Gastrocnemius medialis (tissue), 4 donors: ENCODE measurements around the gene DYSF. TPM values are rescaled to one million over a fixed set of nuclear protein-coding genes. Genes with fewer than 3 reads are reported as not detected.
A peak's percentile ranks its signal among the peaks of the same experiment; 100 is the strongest.

Source experiments
- ATAC-seq, 2 donors: fragments of 150-250 bp; one replicate each; pipeline ENCODE4 v1.9.1; 2016
- DNase-seq, 2 donors: peaks; one replicate each; pipeline ENCODE4 v3.0.0-alpha.2; 2019
- H3K27ac ChIP-seq, 4 donors: fragments of 200-600 bp; sonication (generic); 1 replicate in 1 of 4; 2 replicates in 3 of 4; pipeline ENCODE4 v1.5.1; 2016 to 2018; ENCODE audit warnings: mild to moderate bottlenecking in 2 of 4, moderate library complexity in 1 of 4
- H3K27me3 ChIP-seq, 3 donors: fragments of 200-600 bp; sonication (generic) in 2 of 3; 1 replicate in 1 of 3; 2 replicates in 2 of 3; pipeline versions ENCODE4 v1.5.1 to v1.6.0; 2016 to 2019; ENCODE audit warnings: mild to moderate bottlenecking in 1 of 3, moderate library complexity in 1 of 3
- H3K36me3 ChIP-seq, 2 donors: fragments of 200-600 bp; sonication (generic) in 1 of 2; one replicate each; pipeline ENCODE4 v1.5.1; 2017 to 2018
- H3K4me1 ChIP-seq, 2 donors: fragments of 200-600 bp; sonication (generic) in 1 of 2; one replicate each; pipeline ENCODE4 v1.5.1; 2016 to 2017; ENCODE audit warnings: mild to moderate bottlenecking in 2 of 2
- H3K4me3 ChIP-seq, 4 donors: fragments of 200-600 bp; sonication (generic) in 3 of 4; 1 replicate in 1 of 4; 2 replicates in 3 of 4; pipeline ENCODE4 v1.5.1; 2016 to 2019; ENCODE audit warnings: mild to moderate bottlenecking in 2 of 4
- H3K9me3 ChIP-seq, 3 donors: fragments of 200-600 bp; sonication (generic) in 2 of 3; 1 replicate in 1 of 3; 2 replicates in 2 of 3; pipeline ENCODE4 v1.5.1; 2016 to 2019
- CTCF ChIP-seq, 5 experiments: fragments of 450-650 bp in 3 of 5; fragments of 200-600 bp in 2 of 5; sonication (generic) in 2 of 5; IDR thresholded peaks in 4 of 5; conservative IDR thresholded peaks in 1 of 5; 1 replicate in 4 of 5; 2 replicates in 1 of 5; pipeline ENCODE4 v1.5.1; 2016 to 2019; ENCODE audit warnings: antibody characterized with exemption in 5 of 5, mild to moderate bottlenecking in 3 of 5, moderate library complexity in 3 of 5
- POLR2A ChIP-seq, 2 donors: fragments of 450-650 bp; IDR thresholded peaks; one replicate each; pipeline ENCODE4 v1.6.1; 2017; ENCODE audit warnings: antibody characterized with exemption in 2 of 2, mild to moderate bottlenecking in 2 of 2, moderate library complexity in 2 of 2
- in situ Hi-C, 4 donors: fragments of 200-750 bp; cut with MboI; loops; one replicate each; pipeline versions ENCODE4 v1.15.0 to v1.8.0; 2017; ENCODE audit warnings: low sequenced_read_pairs in 4 of 4
- intact Hi-C: fragments of 100-400 bp; cut with DNase I; formaldehyde crosslinking; loops from one replicate; pipeline ENCODE4 v1.15.1; 2023; ENCODE audit warnings: low total_unique reads
- total RNA-seq, 4 donors: library from RNA; depleted of rRNA; stranded (reverse); fragments of >200 nt; gene quantifications; one replicate each; pipeline versions ENCODE4 v1.1.0 to v1.2.3, GENCODE V29; 2016

DYSF gene
- total RNA-seq, 4 donors from 2014 or later = 40.7 to 267 (median 153) TPM

DNA sequence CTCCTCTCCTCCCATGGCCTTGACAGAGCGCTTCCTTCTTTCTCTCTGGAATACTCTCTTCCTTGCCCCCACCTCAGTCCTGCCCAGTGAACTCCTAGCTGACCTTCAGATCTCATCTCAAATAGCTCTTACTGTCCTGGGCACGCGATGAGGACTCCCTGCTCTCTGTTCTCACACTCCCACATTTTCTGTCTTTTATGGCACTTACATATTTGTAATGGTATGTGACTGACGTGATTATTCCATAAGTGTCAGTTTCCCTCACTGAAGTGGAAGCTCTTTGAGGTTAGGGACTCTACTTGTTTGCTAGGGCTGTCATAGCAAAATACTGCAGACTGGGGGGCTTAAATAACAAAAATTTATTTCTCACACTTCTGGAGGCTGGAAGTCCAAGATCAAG lies 1.7 kb upstream of the DYSF start:
- Histone ChIP-seq H3K4me1 (peaks cover 59 to 62% of the 10 kb centered on the region in 2 donors), H3K36me3 (no peaks in the 10 kb centered on the region), H3K27me3 (no peaks in the 10 kb centered on the region), H3K9me3 (no peaks in the 10 kb centered on the region), H3K27ac (peak overlapping the region; percentile 92 to 99 (median 94)), H3K4me3 (peak overlapping the region in 1 of 4 donors; percentile 69)
- in situ Hi-C loops = no loop called here
- ATAC-seq (no peak), DNase-seq (peak in 1 of 2 donors; percentile 52)
- TF ChIP-seq POLR2A (IDR thresholded peaks at IDR 0.05) = no peak
- TF ChIP-seq CTCF (IDR thresholded peaks at IDR 0.05 in 4 of 5, conservative IDR thresholded peaks at IDR 0.05 in 1 of 5) = no peak
- intact Hi-C loops = loop anchor here (2.0 to 10.0 kb wide), 7 partner anchors 119 to 693 kb away; partner anchors contain the start of genes CYP26B1, PAIP2B and ZNF638

GRCh38 chr2:71452565-71452964 lies 796 bp upstream of the DYSF start:
- DNase-seq (peak; percentile 87 to 96), ATAC-seq (peak; percentile 59 to 67)
- no peaks in the 10 kb centered on the region for H3K27me3 ChIP-seq
- H3K9me3 ChIP-seq = no peaks in the 10 kb centered on the region
- H3K4me3 ChIP-seq = peak overlapping the region; percentile 62 to 83 (median 74)
- peaks cover 66 to 70% of the 10 kb centered on the region in 2 donors for H3K4me1 ChIP-seq
- H3K27ac ChIP-seq = peak overlapping the region; percentile 92 to 99 (median 94)
- TF ChIP-seq POLR2A (IDR thresholded peaks at IDR 0.05) (peak in 1 of 2 donors; percentile 23), CTCF (IDR thresholded peaks at IDR 0.05 in 4 of 5, conservative IDR thresholded peaks at IDR 0.05 in 1 of 5) (peak in 4 of 5 experiments; percentile 32 to 56 (median 48))
- intact Hi-C loops (loop anchor here (2.0 to 10.0 kb wide), 6 partner anchors 120 to 692 kb away; partner anchors contain the start of genes CYP26B1 and ZNF638), in situ Hi-C loops (no loop called here)
- H3K36me3 ChIP-seq = no peaks in the 10 kb centered on the region

DNA sequence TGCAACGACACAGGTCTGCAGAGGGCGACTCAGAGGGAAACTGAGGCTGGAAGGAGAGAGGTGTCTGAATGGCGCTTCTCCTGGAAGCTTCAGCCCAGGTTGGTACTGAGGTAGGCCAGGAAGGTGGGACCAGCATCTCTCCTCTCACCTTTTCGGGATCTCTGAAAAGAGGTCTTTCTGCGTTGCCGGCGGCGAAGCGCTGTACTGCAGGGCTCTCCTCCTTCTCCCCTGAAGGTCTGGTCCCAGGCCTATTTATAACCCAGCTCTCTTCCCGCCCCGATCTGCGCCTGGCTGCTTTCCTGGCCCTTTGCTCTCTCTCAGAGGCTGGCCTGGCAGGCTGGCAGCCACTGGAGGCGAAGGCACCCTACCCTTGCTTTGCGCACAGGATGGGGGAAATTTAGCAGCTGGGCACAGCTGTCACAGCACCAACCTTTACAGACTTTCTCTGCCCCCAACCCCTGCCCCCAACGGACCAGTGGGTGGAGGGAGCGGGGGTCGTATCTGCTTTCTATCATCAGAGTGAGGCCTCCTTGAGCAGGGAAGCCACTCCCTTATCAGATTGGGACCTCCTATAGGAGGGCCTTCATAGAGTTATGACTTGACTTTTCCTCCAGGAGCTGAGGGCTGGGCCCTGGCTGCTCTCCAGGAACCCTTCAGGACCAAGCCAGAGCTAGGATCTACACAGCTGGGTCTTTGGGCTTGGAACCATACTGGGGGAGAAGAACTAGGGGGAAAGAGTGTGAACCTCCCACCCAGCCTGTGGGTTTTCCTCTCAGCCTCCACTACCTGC lies 1.1 kb downstream of the DYSF start:
- peak; percentile 41 for ATAC-seq
- Histone ChIP-seq H3K4me1 (peaks cover 84 to 89% of the 10 kb centered on the region in 2 donors), H3K9me3 (no peaks in the 10 kb centered on the region), H3K4me3 (peak overlapping the region; percentile 62 to 83 (median 74)), H3K36me3 (no peaks in the 10 kb centered on the region), H3K27me3 (no peaks in the 10 kb centered on the region), H3K27ac (peak overlapping the region; percentile 92 to 99 (median 94))
- peak; percentile 83 to 93 for DNase-seq
- in situ Hi-C loops = no loop called here
- peak; percentile 89 to 93 for TF ChIP-seq POLR2A (IDR thresholded peaks at IDR 0.05)
- peak; percentile 41 to 59 (median 42) for TF ChIP-seq CTCF (IDR thresholded peaks at IDR 0.05 in 4 of 5, conservative IDR thresholded peaks at IDR 0.05 in 1 of 5)
- intact Hi-C loops = loop anchor here (2.0 to 10.0 kb wide), 6 partner anchors 14 to 690 kb away; partner anchors contain the start of genes CYP26B1 and ZNF638

- TF ChIP-seq CTCF (IDR thresholded peaks at IDR 0.05 in 4 of 5, conservative IDR thresholded peaks at IDR 0.05 in 1 of 5) (no peak), POLR2A (IDR thresholded peaks at IDR 0.05) (peak in 1 of 2 donors; percentile 26)
- no peaks in the 10 kb centered on the region for H3K9me3 ChIP-seq
- ATAC-seq (peak; percentile 3 to 21), DNase-seq (peak; percentile 76 to 81)
- no peaks in the 10 kb centered on the region for H3K27me3 ChIP-seq
- intact Hi-C loops (loop anchor here (2.0 to 10.0 kb wide), 3 partner anchors 14 to 690 kb away; partner anchors contain the start of gene CYP26B1), in situ Hi-C loops (no loop called here)
- H3K4me3 ChIP-seq = peak overlapping the region in 2 of 4 donors; percentile 21 to 69
- H3K27ac ChIP-seq = peak overlapping the region; percentile 92 to 99 (median 94)
- H3K4me1 ChIP-seq = peaks cover 87 to 92% of the 10 kb centered on the region in 2 donors
- no peaks in the 10 kb centered on the region for H3K36me3 ChIP-seq
Observed at GRCh38 chr2:71455011-71455740, 1.8 kb downstream of the DYSF start.
